ENCODE data around the gene RSPH6A.

Gene RSPH6A

GRCh38 chr19:45780448-45781213, 34.5 kb downstream of the RSPH6A start:
- no peak for ATAC-seq
- TF ChIP-seq TOX (CRISPR knock-in tag; IDR thresholded peaks at IDR 0.05; ENCODE audit: borderline replicate concordance) (no peak), GLIS3 (CRISPR knock-in tag; IDR thresholded peaks at IDR 0.05) (no peak), BACH2 (CRISPR knock-in tag; IDR thresholded peaks at IDR 0.05; ENCODE audit: borderline replicate concordance) (no peak), ZC3H10 (CRISPR knock-in tag; IDR thresholded peaks at IDR 0.05) (no peak), POU6F1 (CRISPR knock-in tag; IDR thresholded peaks at IDR 0.05; ENCODE audit: borderline replicate concordance, low read depth) (no peak), ARNTL (CRISPR knock-in tag; IDR thresholded peaks at IDR 0.05; ENCODE audit: borderline replicate concordance, low read depth) (no peak), SNAI2 (CRISPR knock-in tag; IDR thresholded peaks at IDR 0.05) (no peak), ZNF8 (CRISPR knock-in tag; IDR thresholded peaks at IDR 0.05) (no peak), ZNF565 (CRISPR knock-in tag; conservative IDR thresholded peaks at IDR 0.05; ENCODE audit: low read depth) (no peak), TCF4 (CRISPR knock-in tag; IDR thresholded peaks at IDR 0.05; ENCODE audit: borderline replicate concordance) (no peak), CSDC2 (CRISPR knock-in tag; IDR thresholded peaks at IDR 0.05) (no peak), ISL1 (CRISPR knock-in tag; IDR thresholded peaks at IDR 0.05) (no peak), PPARA (CRISPR knock-in tag; IDR thresholded peaks at IDR 0.05; ENCODE audit: borderline replicate concordance) (no peak)

GRCh38 chr19:45780146-45780447, 35.0 kb downstream of the RSPH6A start:
- TF ChIP-seq PPARA (CRISPR knock-in tag; IDR thresholded peaks at IDR 0.05; ENCODE audit: borderline replicate concordance) (no peak), ZC3H10 (CRISPR knock-in tag; IDR thresholded peaks at IDR 0.05) (no peak), TSHZ2 (CRISPR knock-in tag; IDR thresholded peaks at IDR 0.05) (no peak)
- ATAC-seq, result no peak

DNA sequence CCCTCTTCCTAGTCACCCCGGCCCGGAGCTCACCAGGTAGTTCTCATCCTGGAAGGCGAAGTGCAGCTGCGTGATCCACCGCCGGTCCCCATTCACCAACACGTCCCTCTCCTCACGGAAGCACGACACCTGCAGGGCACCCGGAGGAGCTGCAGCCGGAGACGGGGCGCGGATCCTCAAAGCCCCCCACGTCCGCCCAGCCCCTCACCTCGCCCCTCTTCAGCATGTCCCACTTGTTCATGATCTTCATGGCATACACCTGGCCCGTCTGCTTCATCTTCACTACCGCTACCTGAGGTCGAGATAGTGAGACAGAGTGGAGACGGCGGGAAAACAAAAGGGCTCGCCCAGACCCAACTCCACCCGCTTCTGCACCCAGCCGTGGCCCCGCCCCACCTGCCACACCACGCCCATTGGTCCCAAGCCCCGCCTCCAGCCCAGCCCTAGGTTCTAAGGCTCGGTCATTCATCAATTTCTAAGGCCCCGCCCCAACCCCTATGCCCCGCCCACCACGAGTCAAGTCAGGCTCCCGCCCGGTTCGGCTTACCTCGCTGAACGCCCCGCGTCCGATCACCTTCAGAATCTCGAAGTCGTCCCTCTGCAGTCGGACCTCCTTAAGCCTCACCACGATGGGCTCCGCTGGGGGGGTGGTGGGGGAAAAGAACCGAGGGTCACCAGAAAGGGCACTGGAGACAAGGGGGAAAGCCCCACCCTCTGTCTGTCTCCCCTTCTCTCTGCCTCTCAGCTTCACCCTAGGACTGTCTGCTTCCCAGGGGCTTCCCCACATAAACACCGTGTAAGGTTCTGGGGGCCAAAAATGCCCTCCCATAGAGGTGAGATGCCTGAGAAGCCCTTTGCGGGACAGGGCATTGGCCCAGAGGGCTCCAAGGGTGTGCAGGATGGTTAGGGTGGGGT, 35.6 kb downstream of the RSPH6A start:
- TF ChIP-seq ARNTL (CRISPR knock-in tag; IDR thresholded peaks at IDR 0.05; ENCODE audit: borderline replicate concordance, low read depth) (no peak), ZFP30 (CRISPR knock-in tag; IDR thresholded peaks at IDR 0.05) (no peak), ZNF70 (CRISPR knock-in tag; IDR thresholded peaks at IDR 0.05) (no peak), TCF4 (CRISPR knock-in tag; IDR thresholded peaks at IDR 0.05; ENCODE audit: borderline replicate concordance) (no peak), ZNF8 (CRISPR knock-in tag; IDR thresholded peaks at IDR 0.05) (no peak), SNAI2 (CRISPR knock-in tag; IDR thresholded peaks at IDR 0.05) (no peak), BACH2 (CRISPR knock-in tag; IDR thresholded peaks at IDR 0.05; ENCODE audit: borderline replicate concordance) (no peak), ZFP3 (CRISPR knock-in tag; IDR thresholded peaks at IDR 0.05) (no peak), TSHZ2 (CRISPR knock-in tag; IDR thresholded peaks at IDR 0.05) (no peak), CSDC2 (CRISPR knock-in tag; IDR thresholded peaks at IDR 0.05) (no peak), PPARA (CRISPR knock-in tag; IDR thresholded peaks at IDR 0.05; ENCODE audit: borderline replicate concordance) (no peak)
- no peak for ATAC-seq

GRCh38 chr19:45778010-45778661, 37.0 kb downstream of the RSPH6A start:
- no peak for ATAC-seq
- no peak for TF ChIP-seq TSHZ2 (CRISPR knock-in tag; IDR thresholded peaks at IDR 0.05)
- no peak for TF ChIP-seq PATZ1 (CRISPR knock-in tag; IDR thresholded peaks at IDR 0.05; ENCODE audit: borderline replicate concordance)
- no peak for TF ChIP-seq GLIS3 (CRISPR knock-in tag; IDR thresholded peaks at IDR 0.05)
